GM20431 (cell line): ENCODE data around the gene RPTOR.

Experiments
- in situ Hi-C: fragments of 300-500 bp; cut with MseI, MboI; formaldehyde crosslinking; loops from one replicate; pipeline ENCODE4 v1.15.0; 2020; ENCODE audit warnings: low sequenced_read_pairs; ENCODE audit not compliant: unreplicated experiment

RPTOR gene

DNA sequence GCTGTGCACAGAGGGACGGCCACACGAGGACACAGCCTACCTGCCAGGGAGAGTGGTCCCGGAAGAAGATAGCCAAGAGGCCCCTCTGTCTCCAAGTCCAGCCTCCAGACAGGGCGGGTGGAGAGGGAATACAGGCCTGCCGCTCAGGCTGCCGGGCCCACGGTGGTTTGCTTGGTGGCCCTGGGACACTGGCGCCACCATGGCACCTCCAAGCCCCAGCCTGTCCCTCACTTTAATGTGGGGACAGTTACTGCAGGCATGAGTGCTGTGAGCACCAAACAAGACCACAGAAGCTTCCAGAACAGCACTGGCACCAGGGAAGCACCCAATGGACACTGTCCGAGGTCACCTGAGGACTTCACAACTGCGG lies 425.0 kb downstream of the RPTOR start:
- in situ Hi-C loops = no loop called here

DNA sequence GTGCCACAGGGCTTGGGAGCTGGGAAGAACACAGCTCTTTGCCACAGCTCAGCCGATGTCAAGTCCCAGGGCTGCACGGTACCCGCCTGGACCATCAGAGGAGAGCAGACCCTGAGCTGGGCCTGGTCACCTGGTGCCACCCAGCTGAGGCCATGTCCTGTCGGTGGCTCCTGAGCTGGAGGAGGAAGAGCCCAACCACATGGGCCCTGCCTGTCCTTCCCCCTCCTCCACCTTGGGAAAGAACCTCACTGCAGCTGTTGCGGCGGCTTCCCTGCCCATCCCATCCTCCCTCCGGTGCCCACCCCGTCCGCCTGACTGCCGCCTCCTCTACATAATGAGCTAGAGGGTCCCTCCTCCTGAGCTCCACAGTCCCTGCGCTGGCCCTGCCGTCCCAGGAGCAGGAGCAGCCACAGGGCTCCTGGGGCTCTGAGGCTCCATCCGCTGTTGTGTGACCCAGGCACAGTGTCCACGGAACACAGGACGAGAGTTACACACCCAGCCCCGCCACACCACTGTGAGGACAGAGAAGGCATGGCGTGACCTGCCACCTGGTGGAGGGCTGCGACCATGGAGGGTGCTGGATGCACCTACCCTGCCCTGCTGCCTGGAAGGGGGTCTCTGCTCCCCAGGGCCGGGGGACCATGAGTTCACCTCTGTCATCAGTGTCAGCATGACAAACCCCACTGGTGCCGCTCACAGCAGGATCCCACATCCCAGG lies 425.6 kb downstream of the RPTOR start:
- in situ Hi-C loops = no loop called here

DNA sequence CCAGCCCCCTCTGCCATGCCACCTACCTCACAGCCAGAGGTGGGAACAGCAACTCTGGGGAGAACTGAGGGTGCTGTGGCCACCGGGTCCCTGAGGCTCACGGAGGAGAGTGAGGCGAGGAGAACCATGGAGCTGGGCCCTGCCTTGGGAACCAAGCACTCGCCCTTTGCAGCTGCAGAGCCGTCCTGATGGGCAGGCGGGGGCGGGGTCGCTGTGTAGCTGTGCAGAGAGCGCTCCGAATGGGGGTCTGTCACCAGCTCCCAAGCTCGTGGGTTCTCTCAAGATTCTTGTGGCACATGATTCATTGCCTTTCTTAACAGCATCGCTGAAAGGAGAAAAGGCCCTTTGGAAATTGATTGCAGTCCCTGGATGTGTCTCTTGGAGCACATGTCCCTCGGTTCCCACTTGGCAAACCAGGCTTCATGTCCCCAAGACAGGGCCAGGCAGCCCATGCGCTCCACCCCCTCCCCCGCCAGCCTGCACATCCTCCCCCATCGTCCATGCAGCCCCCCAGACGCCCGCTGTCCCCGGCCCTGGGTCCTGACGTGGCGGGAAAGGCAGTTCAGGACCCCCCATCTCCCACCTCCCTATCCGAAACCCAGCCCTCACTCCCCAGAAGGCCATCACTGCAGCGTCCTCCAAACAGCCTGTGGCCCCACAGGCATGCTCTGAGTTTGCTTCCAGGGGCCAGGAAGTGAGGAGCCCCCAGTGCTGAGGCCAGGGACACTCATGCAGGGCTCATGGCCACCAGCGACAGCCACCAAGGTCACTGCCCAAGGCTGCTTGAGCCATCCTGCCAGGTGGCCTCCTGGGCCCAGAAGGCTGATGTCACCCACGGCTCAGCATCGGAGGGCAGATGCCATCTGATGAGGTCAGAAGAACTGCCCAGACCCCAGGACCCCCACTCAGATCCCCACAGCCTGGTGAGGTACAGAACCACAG lies 426.4 kb downstream of the RPTOR start:
- in situ Hi-C loops = no loop called here

DNA sequence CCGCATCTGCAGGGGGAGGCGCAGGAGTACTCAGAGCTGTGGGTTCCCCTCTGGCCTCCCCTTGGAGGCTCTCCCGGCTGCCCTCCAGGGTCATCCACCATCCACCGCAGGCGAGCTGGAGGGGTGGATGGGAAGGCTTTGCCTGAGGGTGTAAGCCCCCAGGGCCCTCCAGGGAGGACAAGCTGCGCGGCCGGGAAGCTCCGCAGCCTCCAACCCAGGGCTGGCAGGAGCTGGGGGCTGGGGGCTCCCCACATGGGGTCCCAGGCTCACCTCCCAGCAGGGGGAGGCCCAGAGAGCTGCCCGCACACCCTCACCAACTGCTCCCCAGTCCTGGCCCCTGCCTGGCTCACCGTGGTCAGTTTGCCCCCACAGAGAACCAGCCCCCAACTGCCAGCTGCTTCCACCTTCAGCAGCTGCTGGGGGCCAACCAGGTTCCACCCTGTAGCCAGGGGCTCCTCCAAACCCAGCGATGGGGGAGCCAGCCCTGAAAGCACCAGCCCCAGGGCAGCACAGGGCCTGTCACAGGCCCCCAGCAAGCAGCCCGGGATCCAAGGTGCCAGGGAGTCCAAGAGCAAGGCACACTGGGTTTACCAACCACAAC lies 427.2 kb downstream of the RPTOR start:
- in situ Hi-C loops = no loop called here

DNA sequence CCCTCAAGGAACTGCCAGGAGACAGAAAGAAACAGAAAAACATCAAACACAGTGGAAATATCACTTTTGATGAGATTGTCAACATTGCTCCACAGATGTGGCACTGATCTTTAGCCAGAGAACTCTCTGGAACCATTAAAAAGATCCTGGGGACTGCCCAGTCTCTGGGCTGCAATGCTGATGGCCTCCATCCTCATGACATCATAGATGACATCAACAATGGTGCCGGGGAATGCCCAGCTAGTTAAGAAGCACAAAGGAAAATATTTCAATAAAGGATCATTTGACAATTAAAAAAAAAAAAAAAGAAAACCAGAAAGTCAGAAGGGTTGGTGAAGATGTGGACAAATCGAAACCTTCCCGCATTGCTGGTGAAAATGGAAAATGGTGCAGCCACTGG lies 432.1 kb downstream of the RPTOR start:
- in situ Hi-C loops = no loop called here

DNA sequence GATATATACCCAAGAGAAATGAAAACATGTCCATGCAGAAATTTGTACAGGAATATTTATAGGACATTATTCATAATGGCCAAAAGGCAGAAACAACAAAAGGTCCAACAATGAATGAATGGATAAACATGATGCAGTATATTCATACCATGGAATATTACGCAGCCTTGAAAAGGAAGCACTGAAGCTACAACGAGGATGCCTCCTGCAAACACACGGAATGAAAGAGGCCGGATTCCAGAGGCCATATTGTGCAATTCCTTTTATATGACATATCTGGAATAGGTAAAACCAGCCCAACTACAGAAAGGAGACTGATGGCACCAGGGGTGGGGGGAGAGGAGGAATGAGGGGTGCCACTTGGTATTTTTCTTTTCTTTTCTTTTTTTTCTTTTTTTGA lies 432.5 kb downstream of the RPTOR start:
- in situ Hi-C loops = no loop called here

DNA sequence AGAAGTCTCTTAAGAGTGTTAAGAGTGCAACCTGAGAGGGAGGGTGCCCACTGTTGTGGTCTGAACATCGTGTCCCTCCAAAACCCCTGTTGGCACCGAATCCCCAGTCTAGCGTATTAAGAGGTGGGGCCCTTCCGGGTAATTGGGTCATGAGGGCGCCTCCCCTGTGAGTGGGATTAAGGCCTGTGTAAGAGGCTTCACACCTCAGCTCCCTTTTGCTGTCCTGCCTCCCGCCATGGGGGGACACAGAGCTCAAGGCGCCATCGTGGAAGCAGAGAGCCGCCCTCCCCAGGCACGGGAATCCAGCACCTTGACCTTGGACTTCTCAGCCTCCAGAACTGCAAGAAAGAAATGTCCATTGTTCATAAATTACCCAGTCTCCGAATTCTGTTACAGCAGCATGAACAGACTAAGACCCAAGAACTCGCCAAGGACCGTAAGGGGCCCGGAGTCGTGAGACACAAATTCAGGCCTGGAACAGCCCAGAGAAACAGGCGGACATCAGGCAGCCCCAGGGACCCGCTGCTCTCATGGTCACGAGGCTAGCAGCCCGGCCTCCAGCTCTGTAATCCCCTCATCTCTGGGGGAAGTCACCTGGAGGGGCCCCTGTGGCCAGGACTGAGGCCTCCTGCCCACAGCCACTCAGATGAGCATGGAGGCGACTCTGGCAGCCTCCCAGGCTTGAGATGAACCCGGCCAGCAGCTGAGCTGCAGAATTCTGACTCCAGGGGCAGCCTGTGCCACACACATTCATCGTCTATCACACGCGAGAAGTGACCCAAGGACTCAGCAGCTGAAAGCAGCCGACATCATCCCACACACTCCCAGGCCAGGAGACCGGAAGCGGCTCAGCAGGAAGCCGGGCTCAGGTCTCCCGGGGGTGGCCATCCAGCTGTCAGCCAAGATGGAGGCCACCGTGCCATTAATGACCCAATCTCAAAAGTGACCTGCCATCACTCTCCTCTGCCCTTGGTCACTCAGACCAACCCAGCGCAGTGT lies 434.2 kb downstream of the RPTOR start:
- in situ Hi-C loops = no loop called here

DNA sequence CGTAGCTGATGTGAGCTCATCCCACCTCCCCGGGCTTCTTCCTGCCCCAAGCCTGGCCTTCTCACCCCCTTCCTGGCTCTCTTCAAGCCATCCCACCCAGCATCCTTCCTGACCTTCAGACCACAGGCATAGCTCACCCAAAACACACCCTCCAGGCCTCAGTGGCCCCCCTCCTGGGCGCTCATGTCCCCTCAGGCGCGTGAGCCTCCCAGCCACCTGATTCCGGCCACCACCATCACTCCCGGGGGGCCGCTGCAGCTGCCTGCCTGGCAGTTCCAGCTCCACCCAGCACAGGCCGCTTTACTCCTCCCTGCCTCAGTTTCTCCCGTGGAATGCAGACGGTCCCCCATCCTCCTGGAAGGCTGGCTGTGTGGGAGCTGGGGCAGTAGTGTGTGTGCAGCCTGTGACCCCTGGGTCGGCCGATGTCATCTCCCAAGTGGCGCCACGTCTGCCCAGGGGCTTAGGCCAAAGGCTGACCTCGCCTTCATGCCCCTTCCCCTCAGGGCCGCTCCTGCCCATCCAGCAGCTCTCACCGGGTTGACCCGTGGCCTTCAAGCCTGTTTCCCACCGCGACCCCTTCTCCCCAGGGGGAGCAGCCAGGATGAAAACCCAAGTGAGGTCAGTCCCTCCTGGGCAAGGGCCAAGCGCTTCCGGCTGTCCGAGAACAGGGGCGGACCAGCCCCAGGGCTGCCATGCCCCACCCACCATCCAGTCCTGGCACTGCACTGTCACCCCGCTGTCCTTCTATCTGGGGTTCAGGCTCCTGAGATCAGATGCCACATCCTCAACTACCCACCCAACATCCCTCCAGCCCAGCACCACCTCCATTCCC lies 435.1 kb downstream of the RPTOR start:
- in situ Hi-C loops = loop anchor here (10.0 kb wide), 1 partner anchor 555 kb away; no protein-coding TSS in a partner anchor

DNA sequence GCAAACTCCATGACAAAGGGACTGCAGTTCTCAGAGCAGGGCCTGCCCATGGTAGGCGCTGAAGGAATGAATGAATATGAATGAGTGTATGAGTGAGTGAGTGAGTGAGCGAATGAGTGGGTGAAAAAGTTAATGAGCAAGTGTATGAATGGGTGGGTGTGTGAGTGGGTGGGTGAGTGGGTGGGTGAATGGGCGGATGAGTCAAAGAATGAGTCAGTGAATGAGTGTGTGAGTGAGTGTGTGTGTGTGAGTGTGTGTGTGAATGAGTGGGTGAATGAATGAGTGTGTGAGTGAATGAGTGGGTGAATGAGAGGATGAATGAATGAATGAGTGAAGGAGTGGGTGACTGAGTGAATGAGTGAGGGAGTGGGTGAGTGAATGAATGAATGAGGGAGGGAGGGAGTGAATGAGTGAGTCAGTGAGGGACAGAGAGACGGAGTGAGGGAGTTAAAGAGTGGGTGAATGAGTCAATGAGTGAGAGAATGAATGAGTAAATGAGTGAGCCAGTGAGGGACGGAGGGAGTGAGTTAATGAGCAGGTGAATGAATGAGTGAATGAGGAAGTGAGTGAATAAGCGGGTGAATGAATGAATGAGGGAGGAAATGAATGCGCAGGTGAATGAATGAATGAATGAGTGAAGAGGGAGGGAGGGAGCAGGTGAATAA lies 435.9 kb downstream of the RPTOR start:
- in situ Hi-C loops = loop anchor here (10.0 kb wide), 1 partner anchor 556 kb away; no protein-coding TSS in a partner anchor

DNA sequence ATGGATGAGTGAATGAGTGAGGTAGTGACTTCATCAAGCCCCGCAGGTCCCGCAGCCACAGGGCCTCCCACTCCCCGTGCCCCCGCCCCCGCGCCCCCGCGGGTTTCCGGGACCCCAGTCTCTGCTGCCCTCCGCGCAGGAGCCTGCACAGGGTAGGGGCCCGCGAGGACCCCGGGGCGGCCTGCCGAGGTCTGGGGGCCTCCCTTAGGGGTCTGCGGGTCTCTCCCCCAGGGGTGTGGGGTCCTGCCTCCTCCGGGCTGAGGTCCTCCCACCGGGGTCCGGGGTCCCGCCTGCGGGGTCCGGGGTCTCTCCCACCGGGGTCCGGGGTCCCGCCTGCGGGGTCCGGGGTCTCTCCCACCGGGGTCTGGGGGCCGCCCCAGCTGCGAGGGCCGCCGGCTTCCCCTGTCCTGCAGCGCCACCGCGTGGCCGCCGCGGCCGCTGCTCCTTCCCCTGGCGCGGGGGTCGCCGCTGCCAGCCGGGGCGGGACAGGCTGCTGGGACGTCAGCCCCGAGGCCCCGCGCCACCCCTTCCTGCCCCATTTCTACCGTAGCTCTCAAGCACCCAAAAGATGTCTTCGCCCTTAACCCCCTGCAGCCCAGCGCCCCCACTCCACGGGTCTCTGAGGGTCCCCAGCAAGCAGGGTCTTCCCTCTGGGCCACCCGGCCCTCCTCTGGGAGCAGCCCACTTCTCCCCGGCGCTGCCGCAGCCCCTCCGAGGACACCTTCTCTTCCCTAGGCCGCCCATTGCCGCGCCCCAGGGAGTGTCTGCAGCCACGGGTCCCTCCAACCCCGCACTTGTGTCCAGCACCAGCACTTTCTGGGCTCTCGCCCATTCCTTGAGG lies 436.6 kb downstream of the RPTOR start:
- in situ Hi-C loops = loop anchor here (10.0 kb wide), 1 partner anchor 556 kb away; no protein-coding TSS in a partner anchor

DNA sequence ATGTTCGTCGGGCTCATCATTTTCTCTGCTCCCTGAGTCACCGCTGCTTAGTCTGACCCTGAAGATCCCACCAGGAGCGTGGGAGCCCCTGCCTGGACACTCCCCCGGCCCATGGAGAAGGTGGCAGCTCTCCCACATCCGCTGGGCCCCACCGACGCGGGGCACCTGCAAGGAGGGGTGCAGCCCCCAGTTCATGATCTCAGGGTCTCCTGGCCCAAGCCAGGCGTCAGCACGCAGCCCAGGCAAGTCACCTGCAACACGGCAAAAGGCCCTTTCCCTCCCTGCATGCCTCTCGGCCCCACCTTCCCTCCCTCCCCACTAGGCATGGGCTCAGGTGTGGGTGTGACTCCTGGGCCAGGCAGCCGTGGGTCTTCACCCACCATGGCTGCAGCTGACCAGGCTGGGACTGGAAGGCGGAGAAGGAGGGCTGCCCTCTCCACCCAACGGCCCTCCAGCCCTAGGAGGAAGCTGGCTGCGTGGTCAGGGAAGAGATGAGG lies 437.3 kb downstream of the RPTOR start:
- in situ Hi-C loops = loop anchor here (10.0 kb wide), 1 partner anchor 557 kb away; no protein-coding TSS in a partner anchor

DNA sequence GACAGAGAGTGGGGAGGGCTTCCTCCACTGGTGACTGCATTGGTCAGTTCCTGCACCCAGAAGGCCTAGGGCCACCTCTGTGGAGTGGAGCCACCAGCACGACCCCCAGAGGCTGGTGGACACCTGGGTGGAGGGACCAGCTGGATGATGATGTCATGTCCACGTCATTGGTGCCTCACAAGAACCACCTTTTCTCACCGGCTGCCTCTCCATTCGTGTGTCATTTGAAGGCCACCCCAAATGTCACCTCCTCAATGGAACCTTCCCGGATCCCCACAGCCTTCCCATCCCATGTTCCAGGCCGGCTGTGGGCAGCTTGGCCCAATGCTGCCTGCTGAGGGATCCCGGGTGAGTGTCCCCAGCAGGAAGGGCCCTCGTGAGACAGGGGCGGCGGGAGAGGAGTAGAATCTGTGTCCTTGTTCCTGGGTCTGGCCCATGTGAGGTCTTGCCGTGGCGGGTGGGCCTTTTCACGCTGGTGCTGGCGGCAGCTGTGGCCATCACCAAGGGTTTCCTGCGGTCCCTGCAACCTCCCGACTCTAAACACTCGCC lies 437.9 kb downstream of the RPTOR start:
- in situ Hi-C loops = loop anchor here (10.0 kb wide), 1 partner anchor 558 kb away; no protein-coding TSS in a partner anchor

DNA sequence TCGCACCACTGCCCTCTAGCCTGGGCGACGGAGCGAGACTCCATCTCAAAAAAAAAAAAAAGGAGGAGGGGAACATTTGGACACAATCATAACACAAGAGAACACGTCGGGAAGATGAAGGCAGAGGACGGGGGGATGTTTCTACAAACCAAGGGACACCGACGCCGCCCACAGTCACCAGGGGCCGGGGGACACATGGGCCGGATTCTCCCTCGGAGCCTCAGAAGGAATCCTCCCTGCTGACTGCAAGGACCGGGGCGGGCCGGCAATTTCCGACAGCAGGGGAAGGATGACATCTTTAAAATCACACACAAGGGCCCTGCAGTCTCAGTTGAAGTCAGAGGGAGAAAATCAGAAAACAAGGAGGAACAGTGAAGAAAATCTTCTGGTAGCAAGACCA lies 438.9 kb downstream of the RPTOR start:
- in situ Hi-C loops = loop anchor here (10.0 kb wide), 1 partner anchor 559 kb away; no protein-coding TSS in a partner anchor

DNA sequence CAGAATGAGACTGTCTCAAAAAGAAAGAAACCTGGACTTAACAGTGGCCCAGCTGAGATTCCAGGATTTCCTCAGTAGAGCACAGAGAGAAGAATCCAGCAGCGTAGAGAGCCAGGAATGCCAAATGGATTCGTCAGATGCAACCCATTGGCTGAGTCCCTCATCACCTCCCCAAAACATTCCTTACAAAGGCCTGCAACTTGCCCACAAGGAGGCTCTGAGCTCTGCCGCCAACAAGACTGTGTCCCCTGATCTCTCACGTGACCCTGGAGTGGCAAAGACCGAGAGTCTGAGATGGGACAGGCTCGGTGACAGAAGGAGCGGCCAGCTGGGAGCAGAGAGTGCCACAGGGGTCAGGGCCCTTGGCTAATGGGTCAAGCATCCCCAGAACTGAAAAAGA lies 440.1 kb downstream of the RPTOR start:
- in situ Hi-C loops = loop anchor here (10.0 kb wide), 1 partner anchor 560 kb away; no protein-coding TSS in a partner anchor

DNA sequence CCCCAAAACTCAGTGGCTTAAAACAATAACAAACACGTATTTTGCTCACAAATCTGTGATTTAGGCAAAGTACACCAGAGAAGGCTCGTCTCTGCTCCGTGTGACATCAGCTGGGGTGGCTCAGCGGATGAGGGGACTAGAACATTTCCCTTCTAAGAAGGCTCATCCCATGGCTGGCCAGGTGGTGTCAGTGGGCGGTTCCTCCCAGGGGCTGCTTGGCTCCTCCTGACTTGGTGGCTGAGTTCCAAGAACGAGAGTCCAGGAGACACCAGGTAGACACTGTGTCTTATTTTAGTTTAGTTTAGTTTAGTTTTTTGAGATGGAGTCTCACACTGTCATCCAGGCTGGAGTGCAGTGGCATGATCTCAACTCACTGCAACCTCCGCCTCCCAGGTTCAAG lies 441.4 kb downstream of the RPTOR start:
- in situ Hi-C loops = loop anchor here (10.0 kb wide), 1 partner anchor 561 kb away; no protein-coding TSS in a partner anchor

DNA sequence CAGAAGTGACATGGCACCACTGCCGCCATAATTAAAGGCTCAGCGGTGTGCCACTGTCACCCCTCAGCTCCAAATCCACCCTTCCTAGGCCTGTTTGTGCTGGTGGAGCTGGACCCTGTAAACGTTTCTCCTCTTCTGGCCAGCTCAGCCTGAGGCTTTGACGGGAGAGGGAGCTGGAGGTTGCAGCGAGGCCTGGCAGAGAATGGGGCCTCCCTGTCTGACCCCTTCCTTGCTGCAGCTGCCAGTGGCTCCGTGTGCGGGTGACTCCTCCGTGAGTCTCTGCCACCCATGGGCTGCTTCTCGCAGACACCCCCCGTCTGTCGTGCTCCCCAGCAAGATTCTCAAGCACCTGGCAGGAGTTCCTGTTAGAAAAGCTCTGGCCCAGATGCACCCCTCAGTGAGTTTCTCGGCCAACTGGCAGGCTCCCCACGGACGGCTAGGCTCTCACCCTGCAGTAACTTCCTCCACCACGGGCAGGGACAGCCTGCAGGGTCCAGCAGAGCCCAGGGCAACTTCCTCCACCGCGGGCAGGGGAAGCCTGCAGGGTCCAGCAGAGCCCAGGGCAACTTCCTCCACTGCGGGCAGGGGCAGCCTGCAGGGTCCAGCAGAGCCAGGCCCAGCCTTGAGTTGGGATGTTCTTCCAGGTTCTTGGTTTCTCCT lies 442.3 kb downstream of the RPTOR start:
- in situ Hi-C loops = loop anchor here (10.0 kb wide), 1 partner anchor 562 kb away; no protein-coding TSS in a partner anchor
